HT-29 (cell line): ENCODE results near the gene TTYH1. TPM values are rescaled to one million over a fixed set of nuclear protein-coding genes. Genes with fewer than 3 reads are reported as not detected.
"Not testable (repeated sequence)": the region's sequence is repeated elsewhere in the genome, so short reads cannot be mapped to it uniquely, and the experiment has no call there.

Experiments used
- DNase-seq: peaks from one replicate; pipeline ENCODE4 v3.0.0-alpha.2; 2015; ENCODE audit warnings: low spot score
- total RNA-seq: library from RNA; depleted of rRNA; stranded (reverse); fragments of >200 nt; shearing (Covaris generic); gene quantifications from 2 replicates; pipeline ENCODE4 v1.2.3, GENCODE V29; 2014; rRNA removed

The TTYH1 gene
- total RNA-seq: not detected in 2 replicates

- DNase-seq: no peak
These were observed at the start of gene TTYH1 for GRCh38 chr19:54415208-54415900. Gene TTYH1 (plus strand): TSS chr19:54415464. CDS start chr19:54415553, 89 bp downstream.

GRCh38 chr19:54365798-54366197, 49.5 kb upstream of the TTYH1 start:
- not testable (repeated sequence) for DNase-seq

- no peak for DNase-seq
These were observed 48.5 kb upstream of the TTYH1 start for GRCh38 chr19:54366811-54367210.

- DNase-seq: no peak
These were observed 46.1 kb upstream of the TTYH1 start for GRCh38 chr19:54369082-54369687.

- not testable (repeated sequence) for DNase-seq
These were observed 45.4 kb upstream of the TTYH1 start for GRCh38 chr19:54369688-54370433.

- DNase-seq: not testable (repeated sequence)
These were observed 44.8 kb upstream of the TTYH1 start for GRCh38 chr19:54370434-54370796.

- DNase-seq: not testable (repeated sequence)
These were observed 43.8 kb upstream of the TTYH1 start for GRCh38 chr19:54371453-54371852.

GRCh38 chr19:54373781-54374631, 41.3 kb upstream of the TTYH1 start:
- no peak for DNase-seq

- DNase-seq: not testable (repeated sequence)
These were observed 39.9 kb upstream of the TTYH1 start for GRCh38 chr19:54375181-54375938.

- DNase-seq: no peak
These were observed 38.5 kb upstream of the TTYH1 start for GRCh38 chr19:54376610-54377285.

GRCh38 chr19:54379187-54379678, 36.0 kb upstream of the TTYH1 start:
- no peak for DNase-seq

GRCh38 chr19:54380897-54381296, 34.4 kb upstream of the TTYH1 start:
- DNase-seq: no peak

GRCh38 chr19:54382041-54382440, 33.2 kb upstream of the TTYH1 start:
- DNase-seq: not testable (repeated sequence)

GRCh38 chr19:54383330-54383729, 31.9 kb upstream of the TTYH1 start:
- DNase-seq: no peak

- no peak for DNase-seq
These were observed 27.1 kb upstream of the TTYH1 start for GRCh38 chr19:54387991-54388801.

GRCh38 chr19:54388802-54389139, 26.5 kb upstream of the TTYH1 start:
- no peak for DNase-seq

GRCh38 chr19:54389553-54389952, 25.7 kb upstream of the TTYH1 start:
- DNase-seq: no peak

GRCh38 chr19:54390942-54391577, 24.2 kb upstream of the TTYH1 start:
- peak; percentile 89 for DNase-seq

- DNase-seq: peak; percentile 48
These were observed 23.6 kb upstream of the TTYH1 start for GRCh38 chr19:54391589-54392061.
